Hippocampal formation (tissue), 2 donors: ENCODE data around the gene RPS19BP1.
"Not testable (repeated sequence)": the region's sequence is repeated elsewhere in the genome, so short reads cannot be mapped to it uniquely, and the experiment has no call there.

ENCODE experiments used
- DNase-seq, 2 donors: peaks; one replicate each; lab custom pipeline; 2025; lab: John Stamatoyannopoulos, UW

RPS19BP1 gene

DNA sequence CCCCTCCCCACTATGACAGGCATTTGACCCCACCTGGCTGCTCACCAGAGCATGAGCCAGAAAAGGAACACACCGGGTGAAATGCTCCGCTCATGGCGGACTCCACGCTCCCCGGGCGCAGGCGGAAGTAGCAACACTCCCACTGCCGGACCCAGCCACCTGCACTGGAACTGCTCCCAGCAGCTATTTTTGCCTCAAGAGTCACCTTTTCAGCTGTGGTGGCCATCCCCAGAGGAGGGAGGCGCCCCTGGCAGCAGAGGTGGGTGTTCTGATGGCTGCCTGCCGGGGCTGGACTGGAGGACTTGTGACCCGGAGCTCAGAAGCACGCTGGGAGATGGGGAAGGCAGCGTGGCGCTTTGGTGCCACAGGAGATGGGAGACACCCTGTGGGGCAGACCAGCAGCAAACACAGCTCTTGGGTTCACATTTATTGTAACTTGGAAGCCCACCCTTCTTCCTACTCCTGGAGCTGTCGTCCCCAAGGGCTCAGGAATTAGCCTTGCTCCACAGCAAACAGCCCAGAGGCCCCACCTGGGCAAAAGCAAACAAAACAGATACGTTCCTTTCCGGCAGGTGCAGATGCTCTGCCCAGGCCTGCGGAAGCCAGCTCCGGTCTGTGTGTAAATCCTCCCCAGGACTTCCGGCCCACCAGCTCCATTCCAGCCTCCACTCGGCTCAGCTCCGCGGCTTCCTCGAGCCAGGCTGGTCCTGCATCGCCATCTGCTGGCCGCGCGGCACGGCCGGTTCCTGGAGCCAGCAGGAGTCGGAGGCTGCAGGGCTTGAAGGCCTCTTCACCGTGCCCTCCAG lies 3.7 kb downstream of the RPS19BP1 start:
- peak; percentile 85 to 90 for DNase-seq

DNA sequence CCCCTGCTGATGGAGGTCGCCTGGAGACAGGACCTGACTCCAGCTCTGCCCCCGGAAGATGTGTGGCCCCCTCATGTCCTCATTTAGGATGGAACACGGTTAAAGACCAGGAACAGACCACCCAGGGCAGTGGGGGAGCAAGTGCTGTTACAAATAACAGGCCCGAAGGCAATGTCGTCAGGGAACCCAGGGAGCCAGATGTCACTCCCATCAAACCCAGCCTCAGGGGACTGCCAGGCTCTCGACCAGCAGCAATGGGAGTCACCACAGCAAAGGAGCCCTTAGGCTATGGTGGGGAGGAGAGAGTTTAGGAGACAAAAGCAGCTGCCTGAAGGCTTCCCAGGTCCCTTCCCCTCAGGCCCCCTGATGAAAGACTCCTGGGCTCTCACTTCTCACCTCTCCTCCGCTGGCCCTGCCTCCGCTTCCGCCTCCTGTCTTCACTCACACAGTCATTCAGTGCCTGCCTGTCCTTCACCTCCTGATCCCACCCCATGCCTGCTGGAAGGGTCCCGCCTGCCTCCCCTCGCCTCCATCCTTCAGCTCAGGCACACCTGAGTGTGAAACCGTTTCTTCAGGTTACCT lies 4.4 kb downstream of the RPS19BP1 start:
- no peak for DNase-seq

DNA sequence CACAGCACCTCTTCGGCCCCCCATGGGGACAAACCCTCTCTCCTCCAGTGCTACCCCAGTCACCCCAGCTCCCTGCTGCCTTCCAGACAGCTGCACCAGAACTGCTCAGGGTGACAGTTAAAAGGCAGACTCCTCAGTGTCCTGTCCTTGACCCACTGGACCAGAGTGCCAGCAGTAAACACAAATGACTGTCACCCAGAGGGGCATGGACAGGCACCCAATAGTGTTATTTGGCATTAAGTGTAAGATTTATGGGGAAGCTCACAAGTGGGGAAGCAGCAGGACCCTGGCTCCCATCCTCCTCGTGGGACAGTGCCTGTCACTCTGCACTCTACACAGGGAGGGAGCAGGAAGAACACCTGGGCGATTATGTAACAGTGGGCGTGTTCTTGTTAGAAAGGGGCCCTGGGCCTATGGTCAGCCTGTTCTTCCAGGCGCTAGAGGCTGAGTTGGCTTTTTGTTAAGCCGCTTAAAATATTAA lies 5.0 kb downstream of the RPS19BP1 start:
- DNase-seq = no peak

DNA sequence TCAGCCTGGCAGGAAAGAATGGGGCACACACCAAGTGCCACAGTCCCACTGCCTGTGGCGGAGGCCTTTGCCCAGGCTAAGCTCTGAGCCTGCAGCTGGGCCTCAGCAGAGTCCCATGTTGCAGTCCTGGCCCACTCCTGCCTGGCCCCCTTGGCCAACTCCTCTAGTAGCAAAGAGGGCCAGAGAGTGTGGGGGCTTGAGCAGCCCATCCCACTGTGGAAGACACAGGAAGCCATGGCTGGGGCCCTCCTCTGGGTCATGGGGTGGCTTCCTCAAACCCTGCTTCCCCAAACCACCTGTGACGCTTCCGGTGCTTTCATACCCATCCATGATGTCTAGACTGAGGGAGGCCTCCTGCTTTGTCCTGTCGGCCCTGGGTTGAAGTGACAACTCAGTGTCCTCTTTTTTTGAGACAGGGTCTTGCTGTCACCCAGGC lies 5.8 kb downstream of the RPS19BP1 start:
- no peak for DNase-seq

DNA sequence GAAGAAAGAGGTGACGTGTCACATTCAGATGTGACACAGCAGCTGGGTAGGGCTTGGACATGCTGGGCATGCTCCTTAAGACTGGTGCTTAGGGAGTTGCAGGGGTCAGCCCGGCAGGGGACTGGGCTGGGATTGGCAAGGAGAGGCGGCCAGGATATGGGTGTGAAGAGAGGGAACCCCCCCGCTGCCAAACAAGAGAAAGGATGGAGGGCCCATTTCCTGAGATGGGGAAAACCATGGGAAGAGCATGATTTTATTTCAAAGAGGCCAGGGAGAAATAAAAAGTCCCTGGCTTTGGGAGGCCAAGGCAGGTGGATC lies 6.9 kb downstream of the RPS19BP1 start:
- no peak for DNase-seq

GRCh38 chr22:39524753-39525657 lies 7.5 kb downstream of the RPS19BP1 start:
- DNase-seq = no peak

DNA sequence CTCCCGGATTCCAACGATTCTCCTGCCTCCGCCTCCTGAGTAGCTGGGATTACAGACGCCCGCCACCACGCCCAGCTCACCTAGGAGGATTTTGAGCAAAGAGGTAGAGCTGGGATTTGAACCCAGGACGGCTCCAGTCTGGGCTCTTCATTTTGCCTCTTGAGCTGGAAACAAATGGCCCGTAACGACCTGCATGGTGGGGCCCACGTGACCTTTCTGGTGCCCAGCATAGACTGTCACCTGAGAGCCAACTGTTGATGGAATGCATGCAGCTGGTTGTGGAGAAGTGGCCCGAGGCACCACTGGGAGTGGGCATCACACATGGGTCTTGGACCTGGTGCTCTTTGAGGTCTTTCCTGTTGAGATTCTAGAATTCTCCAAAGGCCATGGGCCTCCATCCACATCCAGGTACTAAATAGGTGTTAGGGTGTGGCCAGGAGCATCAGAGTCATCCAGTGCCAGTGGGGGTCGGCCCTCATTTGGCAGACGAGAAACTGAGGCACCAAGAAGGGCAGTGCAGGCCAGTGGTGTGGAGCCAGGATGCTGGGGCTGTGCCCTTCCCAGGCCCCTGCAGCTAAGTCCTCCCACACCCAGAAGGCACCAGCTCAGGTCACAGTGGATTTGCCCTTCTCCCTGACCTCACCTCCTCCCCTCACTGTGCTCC lies 8.3 kb downstream of the RPS19BP1 start:
- no peak for DNase-seq

DNA sequence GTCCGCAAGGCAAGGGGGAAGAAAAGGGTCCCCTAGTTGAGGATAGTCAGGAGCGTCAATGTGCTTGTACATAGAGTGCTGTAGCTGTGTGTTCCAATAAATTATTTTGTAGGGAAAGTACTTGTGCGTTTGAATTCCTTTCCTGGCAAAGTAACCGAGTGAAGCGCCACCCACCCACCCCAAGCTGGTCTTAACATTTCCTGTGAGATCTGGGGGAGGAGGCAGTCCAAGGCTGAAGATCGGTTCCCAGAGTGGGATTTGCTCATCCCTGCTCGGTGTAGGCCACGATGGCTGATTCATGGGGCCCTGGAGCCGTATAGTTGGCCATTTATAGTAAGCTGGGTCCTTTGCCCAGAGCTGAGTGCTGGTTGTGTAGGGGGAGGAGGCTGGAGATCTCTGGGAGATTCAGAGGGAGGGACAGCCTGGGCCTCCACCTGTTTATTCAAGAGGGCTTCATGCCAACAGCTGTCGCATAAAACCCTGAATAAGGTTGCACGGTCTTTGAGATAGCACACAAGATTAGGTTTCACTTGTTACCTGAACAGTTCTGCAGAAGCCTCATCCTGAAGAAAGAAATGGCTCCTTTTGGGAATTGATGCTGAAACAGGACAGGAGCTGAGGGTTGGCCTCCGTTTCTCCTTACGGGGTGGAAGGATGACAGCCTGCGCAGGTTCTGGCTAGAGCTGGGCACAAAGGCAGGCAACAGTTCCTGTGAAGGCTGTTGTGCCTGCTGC lies 9.8 kb downstream of the RPS19BP1 start:
- DNase-seq = peak in 1 of 2 donors; percentile 37

DNA sequence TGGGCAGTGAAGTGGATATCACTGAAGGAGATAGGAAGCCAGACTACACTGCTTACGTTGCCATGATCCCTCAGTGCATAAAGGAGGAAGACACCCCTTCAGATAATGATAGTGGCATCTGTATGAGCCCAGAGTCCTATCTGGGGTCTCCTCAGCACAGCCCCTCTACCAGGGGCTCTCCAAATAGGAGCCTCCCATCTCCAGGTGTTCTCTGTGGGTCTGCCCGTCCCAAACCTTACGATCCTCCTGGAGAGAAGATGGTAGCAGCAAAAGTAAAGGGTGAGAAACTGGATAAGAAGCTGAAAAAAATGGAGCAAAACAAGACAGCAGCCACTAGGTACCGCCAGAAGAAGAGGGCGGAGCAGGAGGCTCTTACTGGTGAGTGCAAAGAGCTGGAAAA lies 10.5 kb downstream of the RPS19BP1 start:
- not testable (repeated sequence) for DNase-seq

DNA sequence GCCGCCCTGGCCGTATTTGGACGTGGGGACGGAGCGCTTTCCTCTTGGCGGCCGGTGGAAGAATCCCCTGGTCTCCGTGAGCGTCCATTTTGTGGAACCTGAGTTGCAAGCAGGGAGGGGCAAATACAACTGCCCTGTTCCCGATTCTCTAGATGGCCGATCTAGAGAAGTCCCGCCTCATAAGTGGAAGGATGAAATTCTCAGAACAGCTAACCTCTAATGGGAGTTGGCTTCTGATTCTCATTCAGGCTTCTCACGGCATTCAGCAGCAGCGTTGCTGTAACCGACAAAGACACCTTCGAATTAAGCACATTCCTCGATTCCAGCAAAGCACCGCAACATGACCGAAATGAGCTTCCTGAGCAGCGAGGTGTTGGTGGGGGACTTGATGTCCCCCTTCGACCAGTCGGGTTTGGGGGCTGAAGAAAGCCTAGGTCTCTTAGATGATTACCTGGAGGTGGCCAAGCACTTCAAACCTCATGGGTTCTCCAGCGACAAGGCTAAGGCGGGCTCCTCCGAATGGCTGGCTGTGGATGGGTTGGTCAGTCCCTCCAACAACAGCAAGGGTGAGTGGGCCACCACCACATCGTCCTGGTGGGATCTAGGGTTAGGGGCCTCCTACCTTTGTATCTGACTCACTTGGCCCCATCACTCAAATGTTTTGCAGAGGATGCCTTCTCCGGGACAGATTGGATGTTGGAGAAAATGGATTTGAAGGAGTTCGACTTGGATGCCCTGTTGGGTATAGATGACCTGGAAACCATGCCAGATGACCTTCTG lies 11.3 kb downstream of the RPS19BP1 start:
- not testable (repeated sequence) for DNase-seq

GRCh38 chr22:39520226-39521105 lies 12.1 kb downstream of the RPS19BP1 start, which contains the start of gene ATF4:
TSS of gene ATF4 (plus strand) at chr22:39520562. CDS start at chr22:39521446, 884 bp downstream.
- peak; percentile 91 to 95 for DNase-seq

GRCh38 chr22:39519681-39520225 lies 12.8 kb downstream of the RPS19BP1 start:
- peak; percentile 54 to 66 for DNase-seq

DNA sequence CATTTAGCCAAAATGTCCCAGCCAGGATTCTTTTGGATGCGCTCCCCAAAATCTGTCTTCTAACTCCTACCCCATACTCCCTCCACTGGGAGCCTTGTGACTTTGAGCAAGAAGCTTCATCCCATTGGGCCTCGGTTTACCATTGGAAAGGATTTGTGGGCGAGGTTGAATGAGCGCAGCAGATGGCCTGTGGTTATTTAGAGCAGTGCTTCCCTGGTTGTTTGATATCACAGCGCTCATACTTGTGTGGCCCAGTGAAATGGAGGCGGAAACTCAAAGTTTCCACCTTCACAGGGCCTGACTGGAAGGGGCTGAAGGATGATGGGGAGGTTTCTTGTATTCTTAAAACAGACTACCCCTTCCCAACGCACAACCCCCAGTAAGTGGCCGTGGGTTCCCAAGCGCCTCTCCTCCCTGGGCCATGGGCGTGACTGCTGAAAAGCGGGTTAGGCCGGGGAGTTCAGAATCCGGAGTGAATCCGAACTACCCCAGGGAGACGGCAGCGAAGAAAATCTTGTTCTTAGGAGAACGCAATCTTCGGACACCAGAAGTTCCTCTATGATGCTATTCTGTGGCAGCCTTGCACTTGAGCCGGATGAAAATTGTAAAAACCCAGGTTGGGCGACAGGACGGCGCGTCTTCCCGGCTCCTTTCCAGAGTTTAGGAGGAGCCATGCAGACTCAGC lies 13.4 kb downstream of the RPS19BP1 start:
- no peak for DNase-seq

GRCh38 chr22:39518144-39518786 lies 14.3 kb downstream of the RPS19BP1 start:
- no peak for DNase-seq

DNA sequence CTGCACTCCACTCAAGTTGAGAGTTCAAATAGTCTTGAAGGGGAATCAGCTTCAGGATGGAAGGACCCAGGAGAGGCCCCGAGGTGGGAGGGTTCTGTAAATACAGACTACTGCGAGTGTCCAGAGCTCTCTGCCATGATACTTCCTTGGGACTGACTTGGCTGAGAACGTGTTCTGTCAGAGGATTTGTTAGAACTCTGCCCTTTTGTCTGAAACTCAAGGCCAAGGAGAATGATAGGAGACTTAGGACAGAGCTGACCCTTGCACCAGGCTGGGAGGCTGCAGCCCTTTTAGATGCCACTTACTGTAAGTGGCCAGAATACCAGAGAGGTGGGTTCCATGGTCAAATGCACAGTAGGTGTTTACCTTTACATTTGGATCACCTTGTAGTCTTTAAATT lies 15.1 kb downstream of the RPS19BP1 start:
- no peak for DNase-seq

GRCh38 chr22:39515266-39516050 lies 17.1 kb downstream of the RPS19BP1 start:
- DNase-seq = no peak

- peak; percentile 34 to 55 for DNase-seq
Observed at GRCh38 chr22:39514373-39514973, 18.1 kb downstream of the RPS19BP1 start.
